HG02981 (cell line): ENCODE measurements around the gene ANTXRL.
"Not testable (repeated sequence)": the region's sequence is repeated elsewhere in the genome, so short reads cannot be mapped to it uniquely, and the experiment has no call there.

Experiments
- ATAC-seq: cut with Tn5 transposase; IDR thresholded peaks from one replicate; pipeline ENCODE4 v1.9.1; 2021; ENCODE audit warnings: mild to moderate bottlenecking, moderate library complexity; ENCODE audit not compliant: unreplicated experiment

ANTXRL gene

GRCh38 chr10:46306516-46307184 is 19.9 kb downstream of the ANTXRL start:
- ATAC-seq, result no peak

GRCh38 chr10:46307281-46308112 is 20.7 kb downstream of the ANTXRL start:
- ATAC-seq, result no peak

- no peak for ATAC-seq
These were observed 21.3 kb downstream of the ANTXRL start for GRCh38 chr10:46308113-46308415.

- no peak for ATAC-seq
These were observed 22.1 kb downstream of the ANTXRL start for GRCh38 chr10:46308666-46309450.

GRCh38 chr10:46309511-46310142 is 22.8 kb downstream of the ANTXRL start:
- no peak for ATAC-seq

- no peak for ATAC-seq
These were observed 23.3 kb downstream of the ANTXRL start for GRCh38 chr10:46310143-46310514.

GRCh38 chr10:46310851-46311250 is 24.1 kb downstream of the ANTXRL start:
- no peak for ATAC-seq

GRCh38 chr10:46311501-46311951 is 24.7 kb downstream of the ANTXRL start:
- ATAC-seq, result no peak

GRCh38 chr10:46311961-46312431 is 25.2 kb downstream of the ANTXRL start:
- ATAC-seq, result not testable (repeated sequence)

GRCh38 chr10:46312953-46313352 is 26.2 kb downstream of the ANTXRL start:
- ATAC-seq, result no peak

- ATAC-seq, result no peak
These were observed 27.3 kb downstream of the ANTXRL start for GRCh38 chr10:46314071-46314470.

GRCh38 chr10:46315071-46315860 is 28.5 kb downstream of the ANTXRL start:
- not testable (repeated sequence) for ATAC-seq

- ATAC-seq, result no peak
These were observed 30.6 kb downstream of the ANTXRL start for GRCh38 chr10:46317370-46317769.

GRCh38 chr10:46317889-46318288 is 31.1 kb downstream of the ANTXRL start:
- no peak for ATAC-seq

GRCh38 chr10:46318799-46319198 is 32.0 kb downstream of the ANTXRL start:
- no peak for ATAC-seq

- ATAC-seq, result no peak
These were observed 32.6 kb downstream of the ANTXRL start for GRCh38 chr10:46319389-46319788.

- no peak for ATAC-seq
These were observed 35.0 kb downstream of the ANTXRL start for GRCh38 chr10:46321770-46322169.

GRCh38 chr10:46323176-46323575 is 36.4 kb downstream of the ANTXRL start:
- no peak for ATAC-seq

GRCh38 chr10:46325021-46325420 is 38.2 kb downstream of the ANTXRL start:
- no peak for ATAC-seq

GRCh38 chr10:46326066-46326465 is 39.3 kb downstream of the ANTXRL start:
- ATAC-seq, result no peak
